ENCODE results near the gene DENND4A.

Gene DENND4A

GRCh38 chr15:65653341-65653740 is 138.8 kb downstream of the DENND4A start:
- Histone ChIP-seq H3K4me1 (ENCODE audit: control insufficient read depth, insufficient read depth, low read length) (no peaks in the 10 kb centered on the region), H3K9me3 (ENCODE audit: control insufficient read depth, insufficient read depth, low read length) (no peaks in the 10 kb centered on the region), H3K4me3 (ENCODE audit: low read depth, low read length) (no peak overlapping the region), H3K27me3 (ENCODE audit: control insufficient read depth, insufficient read depth, low read length) (no peaks in the 10 kb centered on the region), H3K9ac (ENCODE audit: low read depth, low read length) (no peak overlapping the region), H3K36me3 (ENCODE audit: control insufficient read depth, insufficient read depth, low read length) (no peaks in the 10 kb centered on the region)

GRCh38 chr15:65651831-65652749 is 140.0 kb downstream of the DENND4A start:
- Histone ChIP-seq H3K9ac (ENCODE audit: low read depth, low read length) (no peak overlapping the region), H3K4me3 (ENCODE audit: low read depth, low read length) (no peak overlapping the region), H3K4me1 (ENCODE audit: control insufficient read depth, insufficient read depth, low read length) (no peaks in the 10 kb centered on the region), H3K36me3 (ENCODE audit: control insufficient read depth, insufficient read depth, low read length) (no peaks in the 10 kb centered on the region), H3K27me3 (ENCODE audit: control insufficient read depth, insufficient read depth, low read length) (no peaks in the 10 kb centered on the region), H3K9me3 (ENCODE audit: control insufficient read depth, insufficient read depth, low read length) (no peaks in the 10 kb centered on the region)

- Histone ChIP-seq H3K36me3 (ENCODE audit: control insufficient read depth, insufficient read depth, low read length) (no peaks in the 10 kb centered on the region), H3K4me3 (ENCODE audit: low read depth, low read length) (no peak overlapping the region), H3K9me3 (ENCODE audit: control insufficient read depth, insufficient read depth, low read length) (no peaks in the 10 kb centered on the region), H3K27me3 (ENCODE audit: control insufficient read depth, insufficient read depth, low read length) (no peaks in the 10 kb centered on the region), H3K4me1 (ENCODE audit: control insufficient read depth, insufficient read depth, low read length) (no peaks in the 10 kb centered on the region), H3K9ac (ENCODE audit: low read depth, low read length) (no peak overlapping the region)
These were observed 141.1 kb downstream of the DENND4A start for GRCh38 chr15:65651042-65651322.

- H3K9ac ChIP-seq (ENCODE audit: low read depth, low read length) = no peak overlapping the region
- no peaks in the 10 kb centered on the region for H3K9me3 ChIP-seq (ENCODE audit: control insufficient read depth, insufficient read depth, low read length)
- H3K27me3 ChIP-seq (ENCODE audit: control insufficient read depth, insufficient read depth, low read length) = no peaks in the 10 kb centered on the region
- H3K4me3 ChIP-seq (ENCODE audit: low read depth, low read length) = no peak overlapping the region
- no peaks in the 10 kb centered on the region for H3K4me1 ChIP-seq (ENCODE audit: control insufficient read depth, insufficient read depth, low read length)
- H3K36me3 ChIP-seq (ENCODE audit: control insufficient read depth, insufficient read depth, low read length) = no peaks in the 10 kb centered on the region
These were observed 141.6 kb downstream of the DENND4A start for GRCh38 chr15:65650312-65651041.

GRCh38 chr15:65646486-65646885 is 145.6 kb downstream of the DENND4A start:
- Histone ChIP-seq H3K4me1 (ENCODE audit: control insufficient read depth, insufficient read depth, low read length) (no peaks in the 10 kb centered on the region), H3K9me3 (ENCODE audit: control insufficient read depth, insufficient read depth, low read length) (no peaks in the 10 kb centered on the region), H3K4me3 (ENCODE audit: low read depth, low read length) (no peak overlapping the region), H3K9ac (ENCODE audit: low read depth, low read length) (no peak overlapping the region), H3K27me3 (ENCODE audit: control insufficient read depth, insufficient read depth, low read length) (no peaks in the 10 kb centered on the region), H3K36me3 (ENCODE audit: control insufficient read depth, insufficient read depth, low read length) (no peaks in the 10 kb centered on the region)

- Histone ChIP-seq H3K27me3 (ENCODE audit: control insufficient read depth, insufficient read depth, low read length) (no peaks in the 10 kb centered on the region), H3K9ac (ENCODE audit: low read depth, low read length) (no peak overlapping the region), H3K9me3 (ENCODE audit: control insufficient read depth, insufficient read depth, low read length) (no peaks in the 10 kb centered on the region), H3K4me3 (ENCODE audit: low read depth, low read length) (no peak overlapping the region), H3K4me1 (ENCODE audit: control insufficient read depth, insufficient read depth, low read length) (no peaks in the 10 kb centered on the region), H3K36me3 (ENCODE audit: control insufficient read depth, insufficient read depth, low read length) (no peaks in the 10 kb centered on the region)
These were observed 146.7 kb downstream of the DENND4A start for GRCh38 chr15:65645392-65645791.

- H3K27me3 ChIP-seq (ENCODE audit: control insufficient read depth, insufficient read depth, low read length) = no peaks in the 10 kb centered on the region
- no peaks in the 10 kb centered on the region for H3K36me3 ChIP-seq (ENCODE audit: control insufficient read depth, insufficient read depth, low read length)
- H3K4me1 ChIP-seq (ENCODE audit: control insufficient read depth, insufficient read depth, low read length) = no peaks in the 10 kb centered on the region
- H3K9me3 ChIP-seq (ENCODE audit: control insufficient read depth, insufficient read depth, low read length) = no peaks in the 10 kb centered on the region
- H3K9ac ChIP-seq (ENCODE audit: low read depth, low read length) = no peak overlapping the region
- H3K4me3 ChIP-seq (ENCODE audit: low read depth, low read length) = no peak overlapping the region
These were observed 147.8 kb downstream of the DENND4A start for GRCh38 chr15:65644282-65644681.

GRCh38 chr15:65642594-65642993 is 149.5 kb downstream of the DENND4A start:
- no peaks in the 10 kb centered on the region for H3K9me3 ChIP-seq (ENCODE audit: control insufficient read depth, insufficient read depth, low read length)
- no peaks in the 10 kb centered on the region for H3K4me1 ChIP-seq (ENCODE audit: control insufficient read depth, insufficient read depth, low read length)
- H3K27me3 ChIP-seq (ENCODE audit: control insufficient read depth, insufficient read depth, low read length) = no peaks in the 10 kb centered on the region
- H3K36me3 ChIP-seq (ENCODE audit: control insufficient read depth, insufficient read depth, low read length) = no peaks in the 10 kb centered on the region
- no peak overlapping the region for H3K9ac ChIP-seq (ENCODE audit: low read depth, low read length)
- H3K4me3 ChIP-seq (ENCODE audit: low read depth, low read length) = no peak overlapping the region

- H3K9me3 ChIP-seq (ENCODE audit: control insufficient read depth, insufficient read depth, low read length) = no peaks in the 10 kb centered on the region
- H3K9ac ChIP-seq (ENCODE audit: low read depth, low read length) = no peak overlapping the region
- H3K36me3 ChIP-seq (ENCODE audit: control insufficient read depth, insufficient read depth, low read length) = no peaks in the 10 kb centered on the region
- H3K4me1 ChIP-seq (ENCODE audit: control insufficient read depth, insufficient read depth, low read length) = no peaks in the 10 kb centered on the region
- H3K27me3 ChIP-seq (ENCODE audit: control insufficient read depth, insufficient read depth, low read length) = no peaks in the 10 kb centered on the region
- no peak overlapping the region for H3K4me3 ChIP-seq (ENCODE audit: low read depth, low read length)
These were observed 150.2 kb downstream of the DENND4A start for GRCh38 chr15:65641768-65642475.

GRCh38 chr15:65639509-65639908 is 152.6 kb downstream of the DENND4A start:
- Histone ChIP-seq H3K4me1 (ENCODE audit: control insufficient read depth, insufficient read depth, low read length) (no peaks in the 10 kb centered on the region), H3K9me3 (ENCODE audit: control insufficient read depth, insufficient read depth, low read length) (no peaks in the 10 kb centered on the region), H3K4me3 (ENCODE audit: low read depth, low read length) (no peak overlapping the region), H3K36me3 (ENCODE audit: control insufficient read depth, insufficient read depth, low read length) (no peaks in the 10 kb centered on the region), H3K9ac (ENCODE audit: low read depth, low read length) (no peak overlapping the region), H3K27me3 (ENCODE audit: control insufficient read depth, insufficient read depth, low read length) (no peaks in the 10 kb centered on the region)

GRCh38 chr15:65638681-65639089 is 153.4 kb downstream of the DENND4A start:
- H3K4me1 ChIP-seq (ENCODE audit: control insufficient read depth, insufficient read depth, low read length) = no peaks in the 10 kb centered on the region
- no peaks in the 10 kb centered on the region for H3K27me3 ChIP-seq (ENCODE audit: control insufficient read depth, insufficient read depth, low read length)
- no peaks in the 10 kb centered on the region for H3K36me3 ChIP-seq (ENCODE audit: control insufficient read depth, insufficient read depth, low read length)
- no peak overlapping the region for H3K4me3 ChIP-seq (ENCODE audit: low read depth, low read length)
- H3K9me3 ChIP-seq (ENCODE audit: control insufficient read depth, insufficient read depth, low read length) = no peaks in the 10 kb centered on the region
- no peak overlapping the region for H3K9ac ChIP-seq (ENCODE audit: low read depth, low read length)
